Endothelial cell of umbilical vein (primary cell): ENCODE results near the gene CHMP4A. TPM values are rescaled to one million over a fixed set of nuclear protein-coding genes. Genes with fewer than 3 reads are reported as not detected.

Experiments used
- BruUV-seq: library from RNA; stranded (reverse); fragments of 400-500 nt; replicated peaks from 2 replicates; lab custom pipeline; 2021; lab: Mats Ljungman, UMichigan
- CTCF ChIA-PET: fragments of 300-600, 350-600 bp; sonication (Branson Sonifier 250); formaldehyde crosslinking; loops from one replicate; lab custom pipeline; 2021; ENCODE audit warnings: antibody characterized with exemption, inconsistent platforms; lab: Charles Lee
- POLR2A ChIA-PET: fragments of 300-600, 350-600 bp; sonication (Branson Sonifier 250); formaldehyde crosslinking; loops from one replicate; lab custom pipeline; 2021; ENCODE audit warnings: antibody characterized with exemption, inconsistent platforms; lab: Charles Lee
- DNase-seq: peaks from one replicate; pipeline ENCODE4 v3.0.0-alpha.2; 2011; ENCODE audit warnings: low read depth, low spot score
- FAIRE-seq: peaks from 2 replicates; lab custom pipeline; 2011; peaks lifted over from hg19 to GRCh38; lab: Jason Lieb, UNC
- H2AFZ ChIP-seq: 2 replicates; pipeline ENCODE4 v1.6.0; 2012; ENCODE audit warnings: low read depth, low read length, control low read depth, inconsistent platforms
- H3K27ac ChIP-seq: 2 replicates; pipeline ENCODE4 v1.5.1; 2011; ENCODE audit warnings: low read depth, mild to moderate bottlenecking, control low read depth, low read length, moderate library complexity; ENCODE audit not compliant: insufficient read depth
- H3K27me3 ChIP-seq, 2 experiments: 2 replicates each; pipeline versions ENCODE4 v1.6.0 to v1.6.1; 2011; ENCODE audit warnings: low read length in 2 of 2, mixed read lengths in 1 of 2; ENCODE audit not compliant: control insufficient read depth in 2 of 2, insufficient read depth in 2 of 2
- H3K36me3 ChIP-seq, 2 experiments: 2 replicates in 1 of 2; 3 replicates in 1 of 2; pipeline ENCODE4 v1.5.1; 2011; ENCODE audit warnings: low read length in 2 of 2, mild to moderate bottlenecking in 1 of 2, moderate library complexity in 1 of 2; ENCODE audit not compliant: control insufficient read depth in 2 of 2, insufficient read depth in 2 of 2; ENCODE audit errors: extremely low read depth in 1 of 2
- H3K4me1 ChIP-seq: 3 replicates; pipeline ENCODE4 v1.5.1; 2011; ENCODE audit warnings: mild to moderate bottlenecking, low read length; ENCODE audit not compliant: control insufficient read depth, insufficient read depth; ENCODE audit errors: extremely low read depth
- H3K4me2 ChIP-seq: 2 replicates; pipeline ENCODE4 v1.6.1; 2011; ENCODE audit warnings: low read length, control low read depth, mixed read lengths; ENCODE audit not compliant: insufficient read depth
- H3K4me3 ChIP-seq, 3 experiments: fragments of 200-600 bp in 1 of 3; sonication (generic), shearing (Covaris generic) in 1 of 3; replicated peaks in 1 of 3; 2 replicates each; pipeline ENCODE4 v1.5.1; 2011 to 2016; ENCODE audit warnings: control low read depth in 3 of 3, low read length in 3 of 3, mild to moderate bottlenecking in 2 of 3, inconsistent platforms in 1 of 3, low read depth in 1 of 3, moderate library complexity in 1 of 3; ENCODE audit not compliant: insufficient read depth in 1 of 3
- H3K79me2 ChIP-seq: 2 replicates; pipeline ENCODE4 v1.6.0; 2012; ENCODE audit warnings: low read length, inconsistent platforms; ENCODE audit not compliant: control insufficient read depth, insufficient read depth
- H3K9ac ChIP-seq: replicated peaks from 2 replicates; pipeline ENCODE3; 2011; ENCODE audit warnings: low read length, control low read depth; ENCODE audit not compliant: insufficient read depth; ENCODE audit errors: extremely low read depth
- H3K9me1 ChIP-seq: replicated peaks from 3 replicates; pipeline ENCODE4 v1.6.0; 2011; ENCODE audit warnings: mild to moderate bottlenecking, low read length; ENCODE audit not compliant: control insufficient read depth, insufficient read depth; ENCODE audit errors: extremely low read depth
- H3K9me3 ChIP-seq: replicated peaks from 2 replicates; pipeline ENCODE4 v1.5.1; 2012; ENCODE audit warnings: low read length, inconsistent platforms; ENCODE audit not compliant: control insufficient read depth, insufficient read depth
- H4K20me1 ChIP-seq: replicated peaks from 2 replicates; pipeline ENCODE3; 2011; ENCODE audit warnings: mild to moderate bottlenecking, low read length; ENCODE audit not compliant: control insufficient read depth, insufficient read depth; ENCODE audit errors: extremely low read depth
- CTCF ChIP-seq, 2 donors: IDR thresholded peaks; 1 replicate in 1 of 2; 2 replicates in 1 of 2; pipeline ENCODE4 v1.5.1; 2011; ENCODE audit warnings: low read length in 2 of 2, mild to moderate bottlenecking in 2 of 2, moderate library complexity in 2 of 2, control low read depth in 1 of 2, inconsistent platforms in 1 of 2, low read depth in 1 of 2; ENCODE audit not compliant: insufficient read depth in 1 of 2; ENCODE audit errors: extremely low read depth in 1 of 2
- JUN ChIP-seq: IDR thresholded peaks from 2 replicates; pipeline ENCODE4 v1.6.1; 2011; ENCODE audit warnings: borderline replicate concordance, low read depth; ENCODE audit not compliant: insufficient read length, insufficient read depth
- MAX ChIP-seq: IDR thresholded peaks from 2 replicates; pipeline ENCODE4 v1.6.1; 2011; ENCODE audit not compliant: insufficient read depth, insufficient read length
- dilution Hi-C: fragments of 300-500 bp; cut with MboI; formaldehyde crosslinking; loops from one replicate; pipeline ENCODE4 v1.15.0; 2019; ENCODE audit warnings: low sequenced_read_pairs; ENCODE audit not compliant: extremely low pct_ligation_motif_present
- intact Hi-C: fragments of 100-400 bp; cut with micrococcal nuclease; formaldehyde crosslinking; loops from one replicate; pipeline ENCODE4 v1.10.0; 2022
- polyA plus RNA-seq, 4 experiments: library from polyadenylated mRNA; depleted of rRNA in 3 of 4; stranded (reverse) in 3 of 4; unstranded in 1 of 4; fragments of >200 nt; gene quantifications; 2 replicates each; pipeline versions ENCODE4 v1.2.1 to v1.2.3, GENCODE V29; 2011 to 2012; ENCODE audit warnings: missing spikeins in 1 of 4
- total RNA-seq: library from RNA; stranded (reverse); gene quantifications from 2 replicates; pipeline ENCODE4 v1.2.3, GENCODE V29; 2021

The CHMP4A gene
- total and polyA plus RNA-seq, 2 donors (not counting 3 experiments of a cell fraction or from before 2014, with no cell fraction given): 40.9 to 46.4 TPM

- dilution Hi-C loops (no loop called here), intact Hi-C loops (no loop called here)
- H3K79me2 ChIP-seq: no peaks in the 10 kb centered on the region
- no peak overlapping the region for H2AFZ ChIP-seq
- TF ChIP-seq JUN: no peak
- no peak for TF ChIP-seq CTCF (IDR thresholded peaks at IDR 0.05; ENCODE audit: extremely low read depth in 1 of 2, insufficient read depth in 1 of 2, low read depth in 1 of 2, low read length in 2 of 2)
- no peak for TF ChIP-seq MAX
- H3K9me3 ChIP-seq: no peaks in the 10 kb centered on the region
- no peak for FAIRE-seq
- ChIA-PET CTCF (interaction anchor here (1.0 to 13.0 kb wide), 4 partner anchors 30 to 58 kb away, joined by 3 to 199 read pairs (median 6); partner anchors contain the start of genes CIDEB, DHRS1, MDP1 and NOP9), POLR2A (no interaction called here)
- H3K27ac ChIP-seq: no peak overlapping the region
- no peaks in the 10 kb centered on the region for H3K4me1 ChIP-seq
- no peaks in the 10 kb centered on the region for H4K20me1 ChIP-seq
- peaks cover 0 to 3% of the 10 kb centered on the region in 2 experiments for H3K36me3 ChIP-seq
- no peak overlapping the region for H3K4me2 ChIP-seq
- no peak for DNase-seq
- H3K27me3 ChIP-seq: no peaks in the 10 kb centered on the region
- H3K9ac ChIP-seq: no peak overlapping the region
- no peak overlapping the region for H3K4me3 ChIP-seq
- no TSS peak for BruUV-seq
- H3K9me1 ChIP-seq: no peaks in the 10 kb centered on the region
Measured at GRCh38 chr14:24250354-24250753, 37.1 kb upstream of the CHMP4A start.

- H3K79me2 ChIP-seq: no peaks in the 10 kb centered on the region
- no TSS peak for BruUV-seq
- peaks cover 0 to 3% of the 10 kb centered on the region in 2 experiments for H3K36me3 ChIP-seq
- H3K9ac ChIP-seq: no peak overlapping the region
- H3K4me2 ChIP-seq: no peak overlapping the region
- H3K9me1 ChIP-seq: no peaks in the 10 kb centered on the region
- dilution Hi-C loops (no loop called here), intact Hi-C loops (no loop called here)
- no peaks in the 10 kb centered on the region for H3K9me3 ChIP-seq
- no peaks in the 10 kb centered on the region for H3K27me3 ChIP-seq
- no peaks in the 10 kb centered on the region for H4K20me1 ChIP-seq
- H3K27ac ChIP-seq: no peak overlapping the region
- ChIA-PET POLR2A (no interaction called here), CTCF (interaction anchor here (1.5 to 13.0 kb wide), 3 partner anchors 50 to 187 kb away, joined by 4 to 199 read pairs (median 4); partner anchors contain the start of genes CIDEB, DHRS1 and NOP9)
- DNase-seq (no peak), FAIRE-seq (no peak)
- no peak overlapping the region for H2AFZ ChIP-seq
- no peak for TF ChIP-seq MAX
- no peaks in the 10 kb centered on the region for H3K4me1 ChIP-seq
- no peak overlapping the region for H3K4me3 ChIP-seq
Measured at GRCh38 chr14:24249230-24250021, 36.1 kb upstream of the CHMP4A start.
